ENCODE data around the gene ATIC. TPM values are rescaled to one million over a fixed set of nuclear protein-coding genes. Genes with fewer than 3 reads are reported as not detected.

Gene ATIC
- total RNA-seq, 2 experiments from 2014 or later = 60.8 to 224 TPM

GRCh38 chr2:215324811-215325210, 13.0 kb downstream of the ATIC start:
- Histone ChIP-seq H3K4me2 (ENCODE audit: low read length) (no peak overlapping the region), H3K79me2 (ENCODE audit: insufficient read depth, low read depth, low read length) (peaks cover 62% of the 10 kb centered on the region; the same call in 1 of the 2 replicates), H3K27ac (ENCODE audit: low read depth, low read length, poor library complexity, severe bottlenecking) (no peak overlapping the region), H4K20me1 (ENCODE audit: insufficient read depth, low read length) (peaks cover 12% of the 10 kb centered on the region), H2AFZ (ENCODE audit: low read length) (no peak overlapping the region), H3K36me3 (ENCODE audit: insufficient read depth, low read length) (peaks cover 98% of the 10 kb centered on the region), H3K9me3 (ENCODE audit: low read length) (no peaks in the 10 kb centered on the region), H3K4me1 (ENCODE audit: insufficient read depth, low read length, poor library complexity, severe bottlenecking) (no peaks in the 10 kb centered on the region), H3K4me3 (ENCODE audit: low read depth, low read length, poor library complexity, severe bottlenecking) (no peak overlapping the region), H3K9me2 (ENCODE audit: insufficient read depth, low read length) (no peaks in the 10 kb centered on the region)
- TF ChIP-seq EZH2phosphoT487 (IDR thresholded peaks at IDR 0.05; ENCODE audit: borderline replicate concordance, low read depth, low read length) (no peak), CTCF (conservative IDR thresholded peaks at IDR 0.05; ENCODE audit: low read length) (no peak)
- no TSS peak for BruUV-seq (replicated peaks)
- ChIA-PET POLR2A (interaction anchor here (0.6 to 1.5 kb wide), 8 partner anchors 9 to 1390 kb away, joined by 3 to 5 read pairs (median 3); partner anchors contain the start of gene ATIC), CTCF (ENCODE audit: unreplicated experiment) (no interaction called here)
- intact Hi-C loops (cut with micrococcal nuclease; ENCODE audit: unreplicated experiment) = no loop called here
- DNase-seq (ENCODE audit: low spot score) = no peak

GRCh38 chr2:215328066-215328465, 16.2 kb downstream of the ATIC start:
- intact Hi-C loops (cut with micrococcal nuclease; ENCODE audit: unreplicated experiment) = no loop called here
- TF ChIP-seq EZH2phosphoT487 (IDR thresholded peaks at IDR 0.05; ENCODE audit: borderline replicate concordance, low read depth, low read length) = no peak
- no peak for TF ChIP-seq CTCF (conservative IDR thresholded peaks at IDR 0.05; ENCODE audit: low read length)
- Histone ChIP-seq H3K27ac (ENCODE audit: low read depth, low read length, poor library complexity, severe bottlenecking) (no peak overlapping the region), H4K20me1 (ENCODE audit: insufficient read depth, low read length) (peaks cover 24% of the 10 kb centered on the region), H3K9me3 (ENCODE audit: low read length) (no peaks in the 10 kb centered on the region), H2AFZ (ENCODE audit: low read length) (no peak overlapping the region), H3K9me2 (ENCODE audit: insufficient read depth, low read length) (no peaks in the 10 kb centered on the region), H3K4me1 (ENCODE audit: insufficient read depth, low read length, poor library complexity, severe bottlenecking) (peaks cover 9% of the 10 kb centered on the region), H3K4me3 (ENCODE audit: low read depth, low read length, poor library complexity, severe bottlenecking) (no peak overlapping the region), H3K36me3 (ENCODE audit: insufficient read depth, low read length) (peaks cover 98% of the 10 kb centered on the region), H3K4me2 (ENCODE audit: low read length) (no peak overlapping the region), H3K79me2 (ENCODE audit: insufficient read depth, low read depth, low read length) (peaks cover 52% of the 10 kb centered on the region; the same call in 1 of the 2 replicates)
- DNase-seq (ENCODE audit: low spot score) = no peak
- ChIA-PET POLR2A (no interaction called here), CTCF (ENCODE audit: unreplicated experiment) (no interaction called here)
- no TSS peak for BruUV-seq (replicated peaks)

- Histone ChIP-seq H3K4me3 (ENCODE audit: low read depth, low read length, poor library complexity, severe bottlenecking) (no peak overlapping the region), H3K27ac (ENCODE audit: low read depth, low read length, poor library complexity, severe bottlenecking) (peak overlapping the region; percentile 23), H3K79me2 (ENCODE audit: insufficient read depth, low read depth, low read length) (peaks cover 30% of the 10 kb centered on the region; the same call in 1 of the 2 replicates), H3K4me2 (ENCODE audit: low read length) (peak overlapping the region; percentile 39; the same call in 1 of the 2 replicates), H4K20me1 (ENCODE audit: insufficient read depth, low read length) (peaks cover 19% of the 10 kb centered on the region), H3K36me3 (ENCODE audit: insufficient read depth, low read length) (peaks cover 97% of the 10 kb centered on the region), H3K9me2 (ENCODE audit: insufficient read depth, low read length) (no peaks in the 10 kb centered on the region), H3K4me1 (ENCODE audit: insufficient read depth, low read length, poor library complexity, severe bottlenecking) (peaks cover 10% of the 10 kb centered on the region), H3K9me3 (ENCODE audit: low read length) (no peaks in the 10 kb centered on the region), H2AFZ (ENCODE audit: low read length) (no peak overlapping the region)
- no peak for TF ChIP-seq CTCF (conservative IDR thresholded peaks at IDR 0.05; ENCODE audit: low read length)
- TF ChIP-seq EZH2phosphoT487 (IDR thresholded peaks at IDR 0.05; ENCODE audit: borderline replicate concordance, low read depth, low read length) = no peak
- ChIA-PET POLR2A (interaction anchor here (2.2 kb wide), 1 partner anchor 12 kb away, joined by 6 read pairs; no protein-coding TSS in a partner anchor), CTCF (ENCODE audit: unreplicated experiment) (no interaction called here)
- DNase-seq (ENCODE audit: low spot score) = no peak
- no TSS peak for BruUV-seq (replicated peaks)
- intact Hi-C loops (cut with micrococcal nuclease; ENCODE audit: unreplicated experiment) = no loop called here
Observed at GRCh38 chr2:215332872-215333595, 21.2 kb downstream of the ATIC start.
